IMR-90 (cell line): ENCODE results near the gene MEDAG.

Experiments used
- SMC3 ChIP-seq: fragments of 150-350 bp; IDR thresholded peaks from 2 replicates; pipeline ENCODE4 v1.6.1; 2016; ENCODE audit warnings: low read depth, mild to moderate bottlenecking, antibody characterized with exemption, low read length, moderate library complexity
- TF ChIP-seq, protein P1 (sequence below): fragments of 150-350 bp; IDR thresholded peaks from 2 replicates; pipeline ENCODE4 v1.6.1; 2017; ENCODE audit warnings: mild to moderate bottlenecking, antibody characterized with exemption, low read length, low read depth

DNA sequence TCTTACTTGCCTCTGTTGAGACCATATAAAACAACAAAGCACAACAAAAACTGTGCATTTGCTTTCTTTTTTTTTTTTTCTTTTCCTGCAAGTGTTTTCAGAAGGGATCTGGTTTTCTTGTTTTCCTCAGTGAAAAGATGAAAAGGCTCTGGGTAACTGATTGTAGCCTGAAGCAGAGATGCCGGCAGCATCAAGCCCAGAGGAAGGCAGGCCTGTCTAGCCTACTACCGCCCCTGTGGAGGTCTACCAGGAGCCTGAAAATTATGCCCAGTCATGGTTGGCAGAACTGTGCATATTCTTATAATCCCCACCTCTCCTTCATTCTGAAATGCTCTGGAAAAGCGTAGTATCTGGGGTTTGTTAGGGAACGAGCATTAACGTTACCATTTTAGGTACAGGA is 32.6 kb upstream of the MEDAG start:
- TF ChIP-seq, protein P1, sequence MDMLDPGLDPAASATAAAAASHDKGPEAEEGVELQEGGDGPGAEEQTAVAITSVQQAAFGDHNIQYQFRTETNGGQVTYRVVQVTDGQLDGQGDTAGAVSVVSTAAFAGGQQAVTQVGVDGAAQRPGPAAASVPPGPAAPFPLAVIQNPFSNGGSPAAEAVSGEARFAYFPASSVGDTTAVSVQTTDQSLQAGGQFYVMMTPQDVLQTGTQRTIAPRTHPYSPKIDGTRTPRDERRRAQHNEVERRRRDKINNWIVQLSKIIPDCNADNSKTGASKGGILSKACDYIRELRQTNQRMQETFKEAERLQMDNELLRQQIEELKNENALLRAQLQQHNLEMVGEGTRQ: no peak
- no peak for TF ChIP-seq SMC3
